ENCODE measurements around the gene YIPF5. TPM values are rescaled to one million over a fixed set of nuclear protein-coding genes. Genes with fewer than 3 reads are reported as not detected.
A peak's percentile ranks its signal among the peaks of the same experiment; 100 is the strongest.

Gene YIPF5
- total RNA-seq, 1 donor from 2014 or later = 28.0 TPM

GRCh38 chr5:144151026-144151425 lies 19.4 kb downstream of the YIPF5 start:
- intact Hi-C loops (cut with micrococcal nuclease) = no loop called here
- H3K4me3 Mint-ChIP-seq = no peak overlapping the region
- H3K27ac Mint-ChIP-seq = no peak overlapping the region
- no peak for DNase-seq
- ChIA-PET POLR2A (no interaction called here), CTCF (no interaction called here)
- no peaks in the 10 kb centered on the region for H3K4me1 Mint-ChIP-seq
- no peaks in the 10 kb centered on the region for H3K9me3 Mint-ChIP-seq
- TF ChIP-seq CTCF (IDR thresholded peaks at IDR 0.05) = no peak
- ATAC-seq (ENCODE audit: low read depth) = no peak
- peaks cover 2% of the 10 kb centered on the region for H3K36me3 Mint-ChIP-seq (ENCODE audit: low read depth)
- H3K27me3 Mint-ChIP-seq = peaks cover 2% of the 10 kb centered on the region

- CTCF ChIA-PET = interaction anchor here (0.5 kb wide), 1 partner anchor 1138 kb away, joined by 6 read pairs; no protein-coding TSS in a partner anchor
- no peak for ATAC-seq (ENCODE audit: low read depth)
- no peak for TF ChIP-seq CTCF (IDR thresholded peaks at IDR 0.05)
- Mint-ChIP-seq H3K27me3 (peaks cover 2% of the 10 kb centered on the region), H3K36me3 (ENCODE audit: low read depth) (no peaks in the 10 kb centered on the region), H3K4me1 (peaks cover 17% of the 10 kb centered on the region), H3K9me3 (no peaks in the 10 kb centered on the region), H3K4me3 (no peak overlapping the region), H3K27ac (no peak overlapping the region)
- intact Hi-C loops (cut with micrococcal nuclease) = no loop called here
- POLR2A ChIA-PET = no interaction called here
- no peak for DNase-seq
These were observed 25.3 kb downstream of the YIPF5 start for GRCh38 chr5:144144956-144145751.

- POLR2A ChIA-PET = no interaction called here
- Mint-ChIP-seq H3K4me3 (no peak overlapping the region), H3K36me3 (ENCODE audit: low read depth) (no peaks in the 10 kb centered on the region), H3K27me3 (no peaks in the 10 kb centered on the region), H3K9me3 (no peaks in the 10 kb centered on the region), H3K4me1 (peaks cover 17% of the 10 kb centered on the region), H3K27ac (no peak overlapping the region)
- no peak for ATAC-seq (ENCODE audit: low read depth)
- intact Hi-C loops (cut with micrococcal nuclease) = no loop called here
- CTCF ChIA-PET = interaction anchor here (1.5 kb wide), 1 partner anchor 11 kb away, joined by 5 read pairs; no protein-coding TSS in a partner anchor
- DNase-seq = no peak
- no peak for TF ChIP-seq CTCF (IDR thresholded peaks at IDR 0.05)
These were observed 26.8 kb downstream of the YIPF5 start for GRCh38 chr5:144143625-144144024.

- intact Hi-C loops (cut with micrococcal nuclease) = loop anchor here (1.0 kb wide), 3 partner anchors 50 to 1220 kb away; no protein-coding TSS in a partner anchor
- no peaks in the 10 kb centered on the region for H3K27me3 Mint-ChIP-seq
- ChIA-PET CTCF (interaction anchor here (0.8 to 1.8 kb wide), 4 partner anchors 9 to 49 kb away, joined by 3 to 5 read pairs (median 4); partner anchors contain the start of genes KCTD16 and YIPF5), POLR2A (interaction anchor here (0.7 to 1.5 kb wide), 2 partner anchors 28 to 739 kb away, joined by 3 read pairs; partner anchors contain the start of genes KCTD16 and YIPF5)
- DNase-seq (no peak), ATAC-seq (ENCODE audit: low read depth) (no peak)
- no peak overlapping the region for H3K27ac Mint-ChIP-seq
- H3K9me3 Mint-ChIP-seq = no peaks in the 10 kb centered on the region
- no peak for TF ChIP-seq CTCF (IDR thresholded peaks at IDR 0.05)
- peaks cover 17% of the 10 kb centered on the region for H3K4me1 Mint-ChIP-seq
- no peak overlapping the region for H3K4me3 Mint-ChIP-seq
- no peaks in the 10 kb centered on the region for H3K36me3 Mint-ChIP-seq (ENCODE audit: low read depth)
These were observed 27.7 kb downstream of the YIPF5 start for GRCh38 chr5:144142824-144143162.

- no peaks in the 10 kb centered on the region for H3K36me3 Mint-ChIP-seq (ENCODE audit: low read depth)
- H3K4me1 Mint-ChIP-seq = peaks cover 17% of the 10 kb centered on the region
- TF ChIP-seq CTCF (IDR thresholded peaks at IDR 0.05) = no peak
- POLR2A ChIA-PET = interaction anchor here (0.7 to 1.5 kb wide), 2 partner anchors 28 to 738 kb away, joined by 3 read pairs; partner anchors contain the start of genes KCTD16 and YIPF5
- H3K9me3 Mint-ChIP-seq = no peaks in the 10 kb centered on the region
- H3K4me3 Mint-ChIP-seq = no peak overlapping the region
- H3K27me3 Mint-ChIP-seq = no peaks in the 10 kb centered on the region
- intact Hi-C loops (cut with micrococcal nuclease) = loop anchor here (1.0 kb wide), 3 partner anchors 50 to 1220 kb away; no protein-coding TSS in a partner anchor
- no peak for DNase-seq
- H3K27ac Mint-ChIP-seq = peak overlapping the region; percentile 74
- CTCF ChIA-PET = interaction anchor here (0.8 to 1.8 kb wide), 4 partner anchors 10 to 49 kb away, joined by 3 to 5 read pairs (median 4); partner anchors contain the start of genes KCTD16 and YIPF5
- ATAC-seq (ENCODE audit: low read depth) = peak; percentile 90
These were observed 28.2 kb downstream of the YIPF5 start for GRCh38 chr5:144142139-144142823.

All from activated B cell treated with CpG ODN at 0.5 μM for 24 hours (primary cell).